SK-N-SH treated with all-trans-retinoic acid at 6 μM for 48 hours (cell line): ENCODE data around the gene EFL1.

Source experiments
- ATAC-seq: fragments of 200-7000 bp; cut with Tn5 transposase; 3 replicates; pipeline ENCODE4 v1.9.1; 2020; ENCODE audit warnings: mild to moderate bottlenecking, moderate library complexity
- ARNTL ChIP-seq: fragments of 450-650 bp; formaldehyde crosslinking; IDR thresholded peaks from 2 replicates; pipeline ENCODE4 v1.5.0; 2020; ENCODE audit warnings: low read depth, mild to moderate bottlenecking, moderate library complexity, borderline replicate concordance
- BACH2 ChIP-seq: fragments of 250-450 bp; sonication (Bioruptor Pico); IDR thresholded peaks from 2 replicates; pipeline ENCODE4 v1.9.0; 2021; ENCODE audit warnings: mild to moderate bottlenecking, borderline replicate concordance
- CSDC2 ChIP-seq: fragments of 250-450 bp; sonication (Bioruptor Pico); IDR thresholded peaks from 2 replicates; pipeline ENCODE4 v1.5.0; 2020; ENCODE audit warnings: mild to moderate bottlenecking, moderate library complexity
- ESRRG ChIP-seq: fragments of 250-450 bp; sonication (Bioruptor Pico); IDR thresholded peaks from 2 replicates; pipeline ENCODE4 v1.6.1; 2021; ENCODE audit warnings: mild to moderate bottlenecking
- GLIS3 ChIP-seq: fragments of 250-450 bp; sonication (Bioruptor Pico); IDR thresholded peaks from 2 replicates; pipeline ENCODE4 v1.5.0; 2020; ENCODE audit warnings: mild to moderate bottlenecking, moderate library complexity
- OSR1 ChIP-seq: fragments of 250-450 bp; sonication (Bioruptor Pico); IDR thresholded peaks from 2 replicates; pipeline ENCODE4 v1.8.0; 2022; ENCODE audit warnings: moderate library complexity, mild to moderate bottlenecking, inconsistent platforms
- PPARA ChIP-seq: fragments of 250-450 bp; sonication (Bioruptor Pico); IDR thresholded peaks from 2 replicates; pipeline ENCODE4 v1.5.0; 2020; ENCODE audit warnings: mild to moderate bottlenecking, borderline replicate concordance
- RARB ChIP-seq: fragments of 250-450 bp; sonication (Bioruptor Pico); IDR thresholded peaks from 2 replicates; pipeline ENCODE4 v1.8.0; 2021; ENCODE audit warnings: mild to moderate bottlenecking, moderate library complexity
- SNAI2 ChIP-seq: fragments of 250-450 bp; sonication (Bioruptor Pico); IDR thresholded peaks from 2 replicates; pipeline ENCODE4 v1.5.0; 2020; ENCODE audit warnings: mild to moderate bottlenecking, moderate library complexity
- TCF4 ChIP-seq: fragments of 250-450 bp; sonication (Bioruptor Pico); IDR thresholded peaks from 2 replicates; pipeline ENCODE4 v1.8.0; 2021; ENCODE audit warnings: mild to moderate bottlenecking, moderate library complexity, borderline replicate concordance
- TOX ChIP-seq: fragments of 250-450 bp; sonication (Bioruptor Pico); IDR thresholded peaks from 2 replicates; pipeline ENCODE4 v1.8.0; 2021; ENCODE audit warnings: mild to moderate bottlenecking, moderate library complexity, borderline replicate concordance
- ZC3H10 ChIP-seq: fragments of 250-450 bp; sonication (Bioruptor Pico); IDR thresholded peaks from 2 replicates; pipeline ENCODE4 v1.5.1; 2021; ENCODE audit warnings: mild to moderate bottlenecking, moderate library complexity
- ZFP3 ChIP-seq: fragments of 250-450 bp; sonication (Bioruptor Pico); IDR thresholded peaks from 2 replicates; pipeline ENCODE4 v1.5.0; 2020; ENCODE audit warnings: mild to moderate bottlenecking, moderate library complexity
- ZFP30 ChIP-seq: fragments of 450-650 bp; formaldehyde crosslinking; IDR thresholded peaks from 2 replicates; pipeline ENCODE4 v1.5.0; 2022; ENCODE audit warnings: mild to moderate bottlenecking, moderate library complexity
- ZNF565 ChIP-seq: fragments of 450-650 bp; formaldehyde crosslinking; conservative IDR thresholded peaks from 2 replicates; pipeline ENCODE4 v1.5.0; 2020; ENCODE audit warnings: low read depth, mild to moderate bottlenecking, moderate library complexity
- ZNF70 ChIP-seq: fragments of 450-650 bp; formaldehyde crosslinking; IDR thresholded peaks from 2 replicates; pipeline ENCODE4 v1.5.0; 2020; ENCODE audit warnings: mild to moderate bottlenecking, moderate library complexity
- ZNF8 ChIP-seq: fragments of 450-650 bp; formaldehyde crosslinking; IDR thresholded peaks from 2 replicates; pipeline ENCODE4 v1.5.0; 2020; ENCODE audit warnings: mild to moderate bottlenecking, moderate library complexity
- TF ChIP-seq, protein P1 (sequence below): fragments of 250-450 bp; sonication (Bioruptor Pico); IDR thresholded peaks from 2 replicates; pipeline ENCODE4 v1.5.0; 2020; ENCODE audit warnings: mild to moderate bottlenecking, moderate library complexity
- TF ChIP-seq, protein P2 (sequence below): fragments of 250-450 bp; sonication (Bioruptor Pico); IDR thresholded peaks from 2 replicates; pipeline ENCODE4 v1.8.0; 2021; ENCODE audit warnings: low read depth, mild to moderate bottlenecking, moderate library complexity, borderline replicate concordance
- TF ChIP-seq, protein P3 (sequence below): fragments of 250-450 bp; sonication (Bioruptor Pico); IDR thresholded peaks from 2 replicates; pipeline ENCODE4 v1.8.0; 2020; ENCODE audit warnings: mild to moderate bottlenecking, moderate library complexity, borderline replicate concordance
- TF ChIP-seq, protein P4 (sequence below): fragments of 250-450 bp; sonication (Bioruptor Pico); IDR thresholded peaks from 2 replicates; pipeline ENCODE4 v1.5.1; 2020; ENCODE audit warnings: low read depth, mild to moderate bottlenecking, moderate library complexity

The EFL1 gene

DNA sequence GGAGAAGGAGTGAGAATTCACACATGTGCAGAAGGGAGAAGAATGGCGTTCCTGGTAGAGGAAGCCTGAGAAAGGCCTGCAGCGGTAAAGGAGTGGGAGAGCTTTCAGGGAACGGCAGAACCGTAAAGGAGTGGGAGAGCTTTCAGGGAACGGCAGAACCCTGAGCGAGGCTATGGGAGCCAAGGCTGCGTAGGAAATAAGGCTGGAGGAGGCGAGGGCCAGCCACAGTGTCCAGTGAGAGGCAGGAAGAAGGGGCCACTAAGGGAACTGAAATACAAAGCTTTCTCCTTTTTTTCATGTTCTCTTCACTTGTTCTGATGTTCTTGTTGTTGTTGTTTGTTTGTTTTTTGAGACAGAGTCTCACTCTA lies 45.2 kb upstream of the EFL1 start:
- no peak for ATAC-seq
- TF ChIP-seq TCF4 (CRISPR knock-in tag) (no peak), TOX (CRISPR knock-in tag) (no peak), ZFP3 (CRISPR knock-in tag) (no peak), RARB (CRISPR knock-in tag) (no peak), ZNF70 (CRISPR knock-in tag) (no peak), PPARA (CRISPR knock-in tag) (no peak), ZFP30 (CRISPR knock-in tag) (no peak), GLIS3 (CRISPR knock-in tag) (no peak), ZNF565 (CRISPR knock-in tag) (no peak), ARNTL (CRISPR knock-in tag) (no peak), ZC3H10 (CRISPR knock-in tag) (no peak), OSR1 (CRISPR knock-in tag) (no peak), SNAI2 (no peak), ZNF8 (no peak)
- TF ChIP-seq, protein P1, sequence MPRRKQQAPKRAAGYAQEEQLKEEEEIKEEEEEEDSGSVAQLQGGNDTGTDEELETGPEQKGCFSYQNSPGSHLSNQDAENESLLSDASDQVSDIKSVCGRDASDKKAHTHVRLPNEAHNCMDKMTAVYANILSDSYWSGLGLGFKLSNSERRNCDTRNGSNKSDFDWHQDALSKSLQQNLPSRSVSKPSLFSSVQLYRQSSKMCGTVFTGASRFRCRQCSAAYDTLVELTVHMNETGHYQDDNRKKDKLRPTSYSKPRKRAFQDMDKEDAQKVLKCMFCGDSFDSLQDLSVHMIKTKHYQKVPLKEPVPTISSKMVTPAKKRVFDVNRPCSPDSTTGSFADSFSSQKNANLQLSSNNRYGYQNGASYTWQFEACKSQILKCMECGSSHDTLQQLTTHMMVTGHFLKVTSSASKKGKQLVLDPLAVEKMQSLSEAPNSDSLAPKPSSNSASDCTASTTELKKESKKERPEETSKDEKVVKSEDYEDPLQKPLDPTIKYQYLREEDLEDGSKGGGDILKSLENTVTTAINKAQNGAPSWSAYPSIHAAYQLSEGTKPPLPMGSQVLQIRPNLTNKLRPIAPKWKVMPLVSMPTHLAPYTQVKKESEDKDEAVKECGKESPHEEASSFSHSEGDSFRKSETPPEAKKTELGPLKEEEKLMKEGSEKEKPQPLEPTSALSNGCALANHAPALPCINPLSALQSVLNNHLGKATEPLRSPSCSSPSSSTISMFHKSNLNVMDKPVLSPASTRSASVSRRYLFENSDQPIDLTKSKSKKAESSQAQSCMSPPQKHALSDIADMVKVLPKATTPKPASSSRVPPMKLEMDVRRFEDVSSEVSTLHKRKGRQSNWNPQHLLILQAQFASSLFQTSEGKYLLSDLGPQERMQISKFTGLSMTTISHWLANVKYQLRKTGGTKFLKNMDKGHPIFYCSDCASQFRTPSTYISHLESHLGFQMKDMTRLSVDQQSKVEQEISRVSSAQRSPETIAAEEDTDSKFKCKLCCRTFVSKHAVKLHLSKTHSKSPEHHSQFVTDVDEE, result no peak
- TF ChIP-seq, protein P2, sequence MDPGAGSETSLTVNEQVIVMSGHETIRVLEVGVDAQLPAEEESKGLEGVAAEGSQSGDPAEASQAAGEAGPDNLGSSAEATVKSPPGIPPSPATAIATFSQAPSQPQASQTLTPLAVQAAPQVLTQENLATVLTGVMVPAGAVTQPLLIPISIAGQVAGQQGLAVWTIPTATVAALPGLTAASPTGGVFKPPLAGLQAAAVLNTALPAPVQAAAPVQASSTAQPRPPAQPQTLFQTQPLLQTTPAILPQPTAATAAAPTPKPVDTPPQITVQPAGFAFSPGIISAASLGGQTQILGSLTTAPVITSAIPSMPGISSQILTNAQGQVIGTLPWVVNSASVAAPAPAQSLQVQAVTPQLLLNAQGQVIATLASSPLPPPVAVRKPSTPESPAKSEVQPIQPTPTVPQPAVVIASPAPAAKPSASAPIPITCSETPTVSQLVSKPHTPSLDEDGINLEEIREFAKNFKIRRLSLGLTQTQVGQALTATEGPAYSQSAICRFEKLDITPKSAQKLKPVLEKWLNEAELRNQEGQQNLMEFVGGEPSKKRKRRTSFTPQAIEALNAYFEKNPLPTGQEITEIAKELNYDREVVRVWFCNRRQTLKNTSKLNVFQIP, result no peak
- TF ChIP-seq, protein P3, sequence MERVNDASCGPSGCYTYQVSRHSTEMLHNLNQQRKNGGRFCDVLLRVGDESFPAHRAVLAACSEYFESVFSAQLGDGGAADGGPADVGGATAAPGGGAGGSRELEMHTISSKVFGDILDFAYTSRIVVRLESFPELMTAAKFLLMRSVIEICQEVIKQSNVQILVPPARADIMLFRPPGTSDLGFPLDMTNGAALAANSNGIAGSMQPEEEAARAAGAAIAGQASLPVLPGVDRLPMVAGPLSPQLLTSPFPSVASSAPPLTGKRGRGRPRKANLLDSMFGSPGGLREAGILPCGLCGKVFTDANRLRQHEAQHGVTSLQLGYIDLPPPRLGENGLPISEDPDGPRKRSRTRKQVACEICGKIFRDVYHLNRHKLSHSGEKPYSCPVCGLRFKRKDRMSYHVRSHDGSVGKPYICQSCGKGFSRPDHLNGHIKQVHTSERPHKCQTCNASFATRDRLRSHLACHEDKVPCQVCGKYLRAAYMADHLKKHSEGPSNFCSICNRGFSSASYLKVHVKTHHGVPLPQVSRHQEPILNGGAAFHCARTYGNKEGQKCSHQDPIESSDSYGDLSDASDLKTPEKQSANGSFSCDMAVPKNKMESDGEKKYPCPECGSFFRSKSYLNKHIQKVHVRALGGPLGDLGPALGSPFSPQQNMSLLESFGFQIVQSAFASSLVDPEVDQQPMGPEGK (CRISPR knock-in tag), result no peak
- TF ChIP-seq, protein P4, sequence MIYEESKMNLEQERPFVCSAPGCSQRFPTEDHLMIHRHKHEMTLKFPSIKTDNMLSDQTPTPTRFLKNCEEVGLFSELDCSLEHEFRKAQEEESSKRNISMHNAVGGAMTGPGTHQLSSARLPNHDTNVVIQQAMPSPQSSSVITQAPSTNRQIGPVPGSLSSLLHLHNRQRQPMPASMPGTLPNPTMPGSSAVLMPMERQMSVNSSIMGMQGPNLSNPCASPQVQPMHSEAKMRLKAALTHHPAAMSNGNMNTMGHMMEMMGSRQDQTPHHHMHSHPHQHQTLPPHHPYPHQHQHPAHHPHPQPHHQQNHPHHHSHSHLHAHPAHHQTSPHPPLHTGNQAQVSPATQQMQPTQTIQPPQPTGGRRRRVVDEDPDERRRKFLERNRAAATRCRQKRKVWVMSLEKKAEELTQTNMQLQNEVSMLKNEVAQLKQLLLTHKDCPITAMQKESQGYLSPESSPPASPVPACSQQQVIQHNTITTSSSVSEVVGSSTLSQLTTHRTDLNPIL (CRISPR knock-in tag), result no peak

- TF ChIP-seq ARNTL (CRISPR knock-in tag) (no peak), CSDC2 (no peak), ZNF8 (no peak), TCF4 (CRISPR knock-in tag) (no peak), ZFP30 (CRISPR knock-in tag) (no peak), TOX (CRISPR knock-in tag) (no peak), ZC3H10 (CRISPR knock-in tag) (no peak), ESRRG (CRISPR knock-in tag) (no peak), BACH2 (CRISPR knock-in tag) (no peak), ZNF565 (CRISPR knock-in tag) (no peak), PPARA (CRISPR knock-in tag) (no peak), ZNF70 (CRISPR knock-in tag) (no peak), GLIS3 (CRISPR knock-in tag) (no peak)
- TF ChIP-seq, protein P2, result no peak
- TF ChIP-seq, protein P4 (CRISPR knock-in tag), result no peak
- TF ChIP-seq, protein P1, result no peak
- TF ChIP-seq, protein P3 (CRISPR knock-in tag), result no peak
- no peak for ATAC-seq
Observed at GRCh38 chr15:82306791-82307713, 44.5 kb upstream of the EFL1 start.
